GM12873 (cell line): ENCODE data around the gene OR2C1.

Experiments
- CTCF ChIP-seq: IDR thresholded peaks from 2 replicates; pipeline ENCODE4 v1.5.1; 2012; ENCODE audit warnings: low read depth, mild to moderate bottlenecking, moderate library complexity, low read length, control low read depth; ENCODE audit not compliant: insufficient read depth; ENCODE audit errors: missing control alignments

OR2C1 gene

GRCh38 chr16:3328643-3329042 lies 27.0 kb upstream of the OR2C1 start:
- TF ChIP-seq CTCF: no peak

DNA sequence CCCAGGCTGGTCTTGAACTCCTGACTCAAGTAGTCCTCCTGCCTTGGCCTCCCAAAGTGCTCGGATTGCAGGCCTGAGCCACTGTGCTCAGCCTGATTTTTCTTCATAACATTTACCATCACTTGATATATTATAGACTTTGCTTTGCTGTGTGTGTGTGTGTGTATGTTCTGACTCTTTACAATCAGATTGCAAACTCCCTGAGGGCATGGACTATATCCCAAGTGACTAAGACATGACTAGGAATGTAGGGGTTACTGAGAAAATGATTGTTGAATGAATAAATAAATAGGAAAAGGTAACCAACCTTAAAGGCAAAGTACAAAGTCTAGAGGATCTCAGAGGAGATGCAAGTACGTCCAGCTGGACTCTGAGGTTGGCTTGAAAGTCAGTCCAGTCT lies 9.6 kb upstream of the OR2C1 start:
- TF ChIP-seq CTCF: no peak

DNA sequence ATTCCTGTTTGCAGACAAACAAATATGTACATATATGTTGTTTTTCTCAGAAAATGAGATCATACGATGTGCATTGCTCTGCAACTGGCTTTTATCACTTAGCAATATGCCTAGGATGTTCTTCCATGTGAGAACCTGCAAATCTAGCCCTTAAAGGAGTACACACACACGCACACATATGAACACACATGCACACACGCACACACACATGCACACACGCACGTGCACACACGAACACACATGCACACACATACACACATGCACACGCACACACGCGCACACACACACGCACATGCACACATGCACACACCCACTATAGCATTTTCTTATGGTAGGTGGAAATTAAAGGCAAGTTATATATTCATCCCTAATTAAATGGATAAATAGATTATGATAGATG lies 8.1 kb upstream of the OR2C1 start:
- TF ChIP-seq CTCF: no peak

DNA sequence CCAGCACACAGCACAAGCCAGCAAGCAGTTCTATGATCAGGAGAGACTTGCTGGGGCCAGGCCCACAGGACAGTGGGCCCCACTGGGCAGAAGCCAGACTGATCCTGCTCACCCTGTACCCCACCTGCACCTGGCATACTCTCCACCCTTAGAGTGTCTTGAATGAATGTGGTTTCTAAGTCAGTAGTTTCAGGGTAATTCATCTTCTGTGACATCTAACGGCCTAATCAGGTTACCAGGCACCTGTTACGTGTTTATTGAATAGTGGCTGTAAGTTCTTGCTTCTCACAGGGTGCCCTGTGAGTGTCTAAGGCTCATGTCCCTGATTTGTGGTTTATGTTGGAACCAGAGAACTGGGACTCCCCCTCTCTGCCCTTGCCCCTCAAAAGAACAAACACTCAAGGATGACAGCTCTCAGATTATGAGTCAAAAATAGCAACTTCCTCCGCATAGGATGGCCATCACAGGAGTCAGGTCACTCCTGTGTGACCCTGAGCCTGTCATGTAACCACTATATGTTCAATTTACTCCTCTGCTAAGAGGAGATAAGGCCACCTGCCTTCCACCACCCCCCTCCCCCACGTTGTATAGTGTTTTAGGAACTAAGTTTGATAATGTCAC lies 7.0 kb upstream of the OR2C1 start:
- no peak for TF ChIP-seq CTCF

DNA sequence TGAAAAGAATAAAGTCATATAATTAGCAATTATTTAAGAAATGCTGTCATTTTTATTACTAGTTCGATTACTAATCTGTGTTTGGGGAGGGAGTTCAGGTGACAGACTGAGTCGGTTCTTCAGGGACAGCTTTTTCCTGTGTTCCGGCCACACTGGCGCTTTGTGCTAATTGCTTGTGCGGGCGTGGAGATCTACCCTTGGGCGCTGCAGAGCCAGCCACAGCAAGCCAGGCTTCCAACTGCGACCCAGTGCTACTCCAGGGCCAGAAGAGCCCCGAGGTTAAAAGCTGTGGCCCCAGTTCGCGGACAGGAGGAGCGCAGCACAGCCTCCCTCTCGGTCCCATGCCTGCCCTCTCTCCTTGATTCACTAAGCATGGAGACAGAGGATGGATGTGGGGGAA lies 6.5 kb upstream of the OR2C1 start:
- no peak for TF ChIP-seq CTCF

DNA sequence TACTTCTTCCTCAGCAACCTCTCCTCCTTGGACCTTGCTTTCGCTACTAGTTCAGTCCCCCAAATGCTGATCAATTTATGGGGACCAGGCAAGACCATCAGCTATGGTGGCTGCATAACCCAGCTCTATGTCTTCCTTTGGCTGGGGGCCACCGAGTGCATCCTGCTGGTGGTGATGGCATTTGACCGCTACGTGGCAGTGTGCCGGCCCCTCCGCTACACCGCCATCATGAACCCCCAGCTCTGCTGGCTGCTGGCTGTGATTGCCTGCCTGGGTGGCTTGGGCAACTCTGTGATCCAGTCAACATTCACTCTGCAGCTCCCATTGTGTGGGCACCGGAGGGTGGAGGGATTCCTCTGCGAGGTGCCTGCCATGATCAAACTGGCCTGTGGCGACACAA lies 429 bp downstream of the OR2C1 start:
- TF ChIP-seq CTCF: no peak

DNA sequence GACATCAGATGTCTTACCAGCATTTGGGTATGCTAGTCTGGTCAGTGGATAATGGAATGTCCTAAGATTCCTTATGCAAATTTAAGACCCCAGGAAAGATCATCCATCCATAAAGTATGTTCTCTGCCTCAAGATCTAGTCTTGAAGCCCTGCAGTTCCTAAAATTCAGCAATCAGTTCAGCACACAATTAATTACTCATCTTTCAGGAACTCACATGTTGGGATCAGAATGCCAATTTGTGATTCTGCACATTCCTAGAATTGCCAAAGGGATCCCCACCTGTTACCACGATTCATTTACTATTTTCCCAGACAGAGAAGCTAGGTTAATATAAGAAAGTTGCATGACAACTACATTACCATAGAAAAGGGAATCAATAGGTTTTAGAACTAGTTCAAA lies 3.2 kb downstream of the OR2C1 start:
- TF ChIP-seq CTCF: no peak
